HG02943 (cell line): ENCODE data around the gene TMEM117.

Experiments used
- ATAC-seq: cut with Tn5 transposase; IDR thresholded peaks from one replicate; pipeline ENCODE4 v1.9.1; 2021; ENCODE audit warnings: mild to moderate bottlenecking, low read depth, moderate library complexity; ENCODE audit not compliant: unreplicated experiment

Gene TMEM117

GRCh38 chr12:43882578-43883178, 46.8 kb downstream of the TMEM117 start:
- ATAC-seq, result peak; percentile 83

GRCh38 chr12:43883311-43883710, 47.4 kb downstream of the TMEM117 start:
- no peak for ATAC-seq

GRCh38 chr12:43883748-43884147, 47.9 kb downstream of the TMEM117 start:
- no peak for ATAC-seq

- ATAC-seq, result no peak
These were observed 49.0 kb downstream of the TMEM117 start for GRCh38 chr12:43884683-43885410.

GRCh38 chr12:43887397-43887796, 51.5 kb downstream of the TMEM117 start:
- ATAC-seq, result no peak

GRCh38 chr12:43891856-43892574, 56.1 kb downstream of the TMEM117 start:
- no peak for ATAC-seq

- ATAC-seq, result no peak
These were observed 57.8 kb downstream of the TMEM117 start for GRCh38 chr12:43893670-43894069.

- no peak for ATAC-seq
These were observed 59.8 kb downstream of the TMEM117 start for GRCh38 chr12:43895580-43896206.

- no peak for ATAC-seq
These were observed 60.6 kb downstream of the TMEM117 start for GRCh38 chr12:43896496-43896895.

GRCh38 chr12:43898474-43898873, 62.6 kb downstream of the TMEM117 start:
- ATAC-seq, result no peak

GRCh38 chr12:43899574-43899973, 63.7 kb downstream of the TMEM117 start:
- no peak for ATAC-seq

GRCh38 chr12:43903686-43904085, 67.8 kb downstream of the TMEM117 start:
- ATAC-seq, result no peak

GRCh38 chr12:43912859-43913258, 77.0 kb downstream of the TMEM117 start:
- no peak for ATAC-seq

GRCh38 chr12:43914391-43914790, 78.5 kb downstream of the TMEM117 start:
- no peak for ATAC-seq

- ATAC-seq, result no peak
These were observed 79.1 kb downstream of the TMEM117 start for GRCh38 chr12:43914923-43915468.

GRCh38 chr12:43917896-43918295, 82.0 kb downstream of the TMEM117 start:
- no peak for ATAC-seq

GRCh38 chr12:43921666-43922337, 85.9 kb downstream of the TMEM117 start:
- ATAC-seq, result no peak

- no peak for ATAC-seq
These were observed 94.2 kb downstream of the TMEM117 start for GRCh38 chr12:43930032-43930431.

- no peak for ATAC-seq
These were observed 95.3 kb downstream of the TMEM117 start for GRCh38 chr12:43931187-43931586.

- ATAC-seq, result no peak
These were observed 99.7 kb downstream of the TMEM117 start for GRCh38 chr12:43935581-43935980.
